GM10248 (cell line): ENCODE measurements around the gene SEC24B.
"Not testable (repeated sequence)": the region's sequence is repeated elsewhere in the genome, so short reads cannot be mapped to it uniquely, and the experiment has no call there.

Experiments
- CTCF ChIA-PET: fragments of 300-600 bp; sonication (Branson Sonifier 250); formaldehyde crosslinking; extraction: SDS; loops from one replicate; lab custom pipeline; 2021; ENCODE audit warnings: antibody characterized with exemption; lab: Yijun Ruan, JAX
- POLR2A ChIA-PET: fragments of 350-650 bp; sonication (Branson Sonifier 250); formaldehyde crosslinking; extraction: SDS; loops from one replicate; lab custom pipeline; 2020; ENCODE audit warnings: antibody characterized with exemption; lab: Yijun Ruan, JAX
- DNase-seq: peaks from one replicate; pipeline ENCODE4 v3.0.0; 2012; ENCODE audit errors: extremely low spot score
- TF ChIP-seq, protein P1 (sequence below): IDR thresholded peaks from 2 replicates; pipeline ENCODE4 v1.5.1; 2012; ENCODE audit warnings: mild to moderate bottlenecking, low read depth; ENCODE audit errors: extremely low read depth, missing control alignments, control extremely low read depth

The SEC24B gene

DNA sequence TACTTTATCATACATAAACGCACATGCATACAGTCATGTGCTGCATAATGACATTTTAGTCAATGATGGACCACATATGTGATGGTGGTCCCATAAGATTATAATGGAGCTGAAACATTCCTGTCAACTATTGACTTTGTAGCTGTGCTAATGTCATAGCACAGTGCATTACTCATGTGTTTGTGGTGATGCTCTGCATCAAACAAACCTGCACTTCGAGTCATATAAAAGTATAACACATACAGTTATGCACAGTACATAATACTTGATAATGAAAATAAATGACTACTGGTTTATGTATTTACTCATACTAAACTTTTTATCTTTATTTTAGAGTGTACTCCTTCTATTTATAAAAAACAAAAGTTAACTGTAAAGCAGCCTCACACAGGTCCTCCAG is 65.9 kb downstream of the SEC24B start:
- ChIA-PET POLR2A (no interaction called here), CTCF (interaction anchor here (0.8 to 1.8 kb wide), 3 partner anchors 13 to 66 kb away, joined by 3 to 4 read pairs (median 3); partner anchors contain the start of gene SEC24B)
- TF ChIP-seq, protein P1, sequence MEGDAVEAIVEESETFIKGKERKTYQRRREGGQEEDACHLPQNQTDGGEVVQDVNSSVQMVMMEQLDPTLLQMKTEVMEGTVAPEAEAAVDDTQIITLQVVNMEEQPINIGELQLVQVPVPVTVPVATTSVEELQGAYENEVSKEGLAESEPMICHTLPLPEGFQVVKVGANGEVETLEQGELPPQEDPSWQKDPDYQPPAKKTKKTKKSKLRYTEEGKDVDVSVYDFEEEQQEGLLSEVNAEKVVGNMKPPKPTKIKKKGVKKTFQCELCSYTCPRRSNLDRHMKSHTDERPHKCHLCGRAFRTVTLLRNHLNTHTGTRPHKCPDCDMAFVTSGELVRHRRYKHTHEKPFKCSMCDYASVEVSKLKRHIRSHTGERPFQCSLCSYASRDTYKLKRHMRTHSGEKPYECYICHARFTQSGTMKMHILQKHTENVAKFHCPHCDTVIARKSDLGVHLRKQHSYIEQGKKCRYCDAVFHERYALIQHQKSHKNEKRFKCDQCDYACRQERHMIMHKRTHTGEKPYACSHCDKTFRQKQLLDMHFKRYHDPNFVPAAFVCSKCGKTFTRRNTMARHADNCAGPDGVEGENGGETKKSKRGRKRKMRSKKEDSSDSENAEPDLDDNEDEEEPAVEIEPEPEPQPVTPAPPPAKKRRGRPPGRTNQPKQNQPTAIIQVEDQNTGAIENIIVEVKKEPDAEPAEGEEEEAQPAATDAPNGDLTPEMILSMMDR = no peak
- no peak for DNase-seq

DNA sequence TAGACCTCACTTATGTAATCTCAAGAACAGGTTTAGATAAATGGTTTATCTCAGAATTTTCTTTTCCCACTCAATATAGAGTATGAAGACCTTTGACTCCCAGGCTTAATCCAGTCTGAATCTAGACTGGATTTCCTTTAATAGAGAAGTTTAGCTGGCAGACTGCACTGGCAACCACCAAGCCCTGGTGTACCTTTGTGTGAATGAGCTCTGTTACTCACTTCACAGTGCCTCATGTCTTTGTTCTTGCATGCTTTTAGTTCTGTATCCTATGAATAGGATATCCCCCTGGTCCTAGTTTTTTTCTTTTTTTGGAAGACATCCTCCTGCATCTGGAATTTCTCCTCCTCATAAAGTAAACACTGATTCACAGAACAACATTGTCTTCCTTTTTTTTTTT is 73.3 kb downstream of the SEC24B start:
- TF ChIP-seq, protein P1 = no peak
- POLR2A ChIA-PET = no interaction called here
- no peak for DNase-seq
- CTCF ChIA-PET = no interaction called here

GRCh38 chr4:109510687-109511086 is 77.1 kb downstream of the SEC24B start:
- TF ChIP-seq, protein P1 = no peak
- CTCF ChIA-PET = no interaction called here
- no peak for DNase-seq
- POLR2A ChIA-PET = no interaction called here

DNA sequence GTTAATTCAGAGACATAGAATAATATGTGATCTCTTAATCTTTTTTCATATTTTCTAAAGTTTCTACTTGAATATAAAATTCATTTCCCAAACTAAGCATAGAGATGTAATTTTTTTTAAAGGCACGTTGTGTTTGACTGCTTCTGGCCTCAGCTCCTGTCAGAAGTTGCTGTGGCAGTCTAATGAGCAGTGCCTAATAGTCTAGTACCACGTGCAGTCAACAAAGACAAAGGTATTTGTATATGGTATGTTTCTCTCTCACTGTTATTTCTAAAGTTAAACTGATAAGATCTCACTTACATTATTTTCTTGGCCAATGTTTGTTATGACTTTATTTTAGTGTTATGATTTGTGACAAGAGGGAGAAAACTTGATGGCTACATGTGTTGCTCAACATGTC is 77.8 kb downstream of the SEC24B start:
- CTCF ChIA-PET = no interaction called here
- POLR2A ChIA-PET = no interaction called here
- no peak for DNase-seq
- TF ChIP-seq, protein P1 = no peak

DNA sequence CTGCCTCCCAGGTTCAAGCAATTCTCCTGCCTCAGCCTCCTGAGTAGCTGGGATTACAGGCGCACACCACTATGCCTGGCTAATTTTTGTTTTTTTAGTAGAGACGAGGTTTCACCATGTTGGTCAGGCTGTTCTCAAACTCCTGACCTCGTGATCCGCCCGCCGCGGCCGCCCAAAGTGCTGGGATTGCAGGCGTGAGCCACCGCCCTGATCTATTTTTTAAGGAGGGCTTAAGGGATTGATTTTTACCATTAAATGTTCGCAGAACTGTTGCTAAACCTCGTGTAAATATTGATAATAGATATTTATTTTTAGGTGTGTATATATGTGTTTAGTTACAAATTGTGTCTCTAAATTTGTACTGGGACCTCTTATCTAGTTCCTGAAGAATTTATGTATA is 79.8 kb downstream of the SEC24B start:
- DNase-seq, CTCF ChIA-PET, POLR2A ChIA-PET: not testable (repeated sequence)

GRCh38 chr4:109532182-109532581 is 98.6 kb downstream of the SEC24B start:
- TF ChIP-seq, protein P1 = no peak
- ChIA-PET CTCF (interaction anchor here (1.3 to 3.3 kb wide), 2 partner anchors 8 to 10 kb away, joined by 3 to 9 read pairs; no protein-coding TSS in a partner anchor), POLR2A (no interaction called here)
- DNase-seq = no peak

- TF ChIP-seq, protein P1 = no peak
- CTCF ChIA-PET = interaction anchor here (1.0 kb wide), 1 partner anchor 157 kb away, joined by 3 read pairs; no protein-coding TSS in a partner anchor
- no peak for DNase-seq
- POLR2A ChIA-PET = no interaction called here
These were observed 111.8 kb downstream of the SEC24B start for GRCh38 chr4:109545401-109545800.
